ENCODE data around the gene TIMM50. TPM values are rescaled to one million over a fixed set of nuclear protein-coding genes. Genes with fewer than 3 reads are reported as not detected.

Gene TIMM50
- total RNA-seq, 2 donors from 2014 or later = 45.7 to 83.9 TPM

DNA sequence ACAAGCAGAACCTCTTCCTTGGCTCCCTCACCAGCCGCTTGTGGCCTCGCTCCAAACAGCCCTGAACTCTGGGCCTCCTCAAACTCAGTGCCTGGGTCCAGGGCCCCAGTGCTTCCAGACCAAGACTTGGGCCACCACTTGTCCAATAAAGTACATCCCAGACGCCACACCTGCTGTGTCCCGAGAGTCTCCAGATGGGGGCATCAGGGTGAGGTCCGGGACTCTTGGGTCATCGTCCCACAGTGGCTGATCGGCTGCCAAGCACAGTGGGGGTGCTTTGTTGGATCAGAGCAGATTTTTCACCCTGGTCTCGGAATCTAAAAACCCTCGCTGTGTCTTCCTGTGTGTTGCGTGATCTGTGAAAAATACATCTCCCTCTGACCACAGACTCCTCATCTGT, 9.1 kb downstream of the TIMM50 start:
- Histone ChIP-seq H3K4me1 (no peaks in the 10 kb centered on the region), H3K27ac (no peak overlapping the region), H3K9me3 (no peaks in the 10 kb centered on the region), H3K9ac (ENCODE audit: low read depth in 2 of 2, low read length in 2 of 2) (no peak overlapping the region), H3K27me3 (no peaks in the 10 kb centered on the region), H3K36me3 (peaks cover 4% of the 10 kb centered on the region), H3K4me3 (no peak overlapping the region)
- intact Hi-C loops (cut with DNase I) = no loop called here
- no peak for DNase-seq
- TF ChIP-seq, protein P1, sequence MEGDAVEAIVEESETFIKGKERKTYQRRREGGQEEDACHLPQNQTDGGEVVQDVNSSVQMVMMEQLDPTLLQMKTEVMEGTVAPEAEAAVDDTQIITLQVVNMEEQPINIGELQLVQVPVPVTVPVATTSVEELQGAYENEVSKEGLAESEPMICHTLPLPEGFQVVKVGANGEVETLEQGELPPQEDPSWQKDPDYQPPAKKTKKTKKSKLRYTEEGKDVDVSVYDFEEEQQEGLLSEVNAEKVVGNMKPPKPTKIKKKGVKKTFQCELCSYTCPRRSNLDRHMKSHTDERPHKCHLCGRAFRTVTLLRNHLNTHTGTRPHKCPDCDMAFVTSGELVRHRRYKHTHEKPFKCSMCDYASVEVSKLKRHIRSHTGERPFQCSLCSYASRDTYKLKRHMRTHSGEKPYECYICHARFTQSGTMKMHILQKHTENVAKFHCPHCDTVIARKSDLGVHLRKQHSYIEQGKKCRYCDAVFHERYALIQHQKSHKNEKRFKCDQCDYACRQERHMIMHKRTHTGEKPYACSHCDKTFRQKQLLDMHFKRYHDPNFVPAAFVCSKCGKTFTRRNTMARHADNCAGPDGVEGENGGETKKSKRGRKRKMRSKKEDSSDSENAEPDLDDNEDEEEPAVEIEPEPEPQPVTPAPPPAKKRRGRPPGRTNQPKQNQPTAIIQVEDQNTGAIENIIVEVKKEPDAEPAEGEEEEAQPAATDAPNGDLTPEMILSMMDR (IDR thresholded peaks at IDR 0.05) = no peak

DNA sequence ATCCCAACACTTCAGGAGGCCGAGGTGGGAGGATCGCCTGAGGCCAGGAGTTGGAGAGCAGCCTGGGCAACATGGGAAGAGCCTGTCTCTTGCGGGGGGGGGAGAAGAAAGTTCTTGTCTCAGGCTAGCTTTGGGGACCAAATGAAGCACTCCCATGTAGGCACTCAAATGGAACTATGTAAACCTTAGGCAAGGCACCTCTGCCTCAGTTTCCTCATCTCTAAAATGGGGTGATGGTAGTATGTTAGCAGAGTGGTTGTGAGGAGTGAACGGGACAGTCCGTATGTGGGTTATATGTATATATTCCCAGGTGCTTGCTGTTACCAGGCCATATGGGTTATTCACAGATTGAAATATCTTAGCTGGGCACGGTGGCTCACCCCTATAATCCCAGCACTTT, 11.6 kb downstream of the TIMM50 start:
- TF ChIP-seq, protein P1 (IDR thresholded peaks at IDR 0.05) = no peak
- H3K4me3 ChIP-seq = no peak overlapping the region
- peaks cover 4% of the 10 kb centered on the region for H3K36me3 ChIP-seq
- no peaks in the 10 kb centered on the region for H3K4me1 ChIP-seq
- no peak overlapping the region for H3K27ac ChIP-seq
- no peak overlapping the region for H3K9ac ChIP-seq (ENCODE audit: low read depth in 2 of 2, low read length in 2 of 2)
- no peaks in the 10 kb centered on the region for H3K9me3 ChIP-seq
- DNase-seq = no peak
- no peaks in the 10 kb centered on the region for H3K27me3 ChIP-seq
- intact Hi-C loops (cut with DNase I) = no loop called here

DNA sequence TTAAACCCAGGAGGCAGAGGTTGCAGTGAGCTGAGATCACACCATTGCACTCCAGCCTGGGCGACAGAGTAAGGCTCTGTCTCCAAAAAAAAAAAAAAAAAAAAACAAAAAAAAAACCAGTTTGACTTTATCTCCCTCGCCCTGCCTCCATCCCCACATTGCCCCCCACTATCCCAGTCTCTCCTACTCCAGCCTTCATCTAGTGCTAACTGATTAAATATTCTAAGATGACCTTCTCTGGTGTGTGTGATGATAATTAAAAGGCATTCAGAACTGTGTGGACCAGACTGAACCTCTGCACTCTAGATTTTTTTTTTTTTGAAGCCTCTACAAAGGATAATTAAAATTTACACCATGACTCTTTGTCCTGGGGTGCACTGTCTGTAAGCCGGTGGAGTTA, 12.2 kb downstream of the TIMM50 start:
- Histone ChIP-seq H3K36me3 (peaks cover 4% of the 10 kb centered on the region), H3K9ac (ENCODE audit: low read depth in 2 of 2, low read length in 2 of 2) (no peak overlapping the region), H3K4me3 (no peak overlapping the region), H3K4me1 (peaks cover 2% of the 10 kb centered on the region), H3K9me3 (no peaks in the 10 kb centered on the region), H3K27me3 (no peaks in the 10 kb centered on the region), H3K27ac (no peak overlapping the region)
- DNase-seq = no peak
- TF ChIP-seq, protein P1 (IDR thresholded peaks at IDR 0.05) = no peak
- intact Hi-C loops (cut with DNase I) = no loop called here

DNA sequence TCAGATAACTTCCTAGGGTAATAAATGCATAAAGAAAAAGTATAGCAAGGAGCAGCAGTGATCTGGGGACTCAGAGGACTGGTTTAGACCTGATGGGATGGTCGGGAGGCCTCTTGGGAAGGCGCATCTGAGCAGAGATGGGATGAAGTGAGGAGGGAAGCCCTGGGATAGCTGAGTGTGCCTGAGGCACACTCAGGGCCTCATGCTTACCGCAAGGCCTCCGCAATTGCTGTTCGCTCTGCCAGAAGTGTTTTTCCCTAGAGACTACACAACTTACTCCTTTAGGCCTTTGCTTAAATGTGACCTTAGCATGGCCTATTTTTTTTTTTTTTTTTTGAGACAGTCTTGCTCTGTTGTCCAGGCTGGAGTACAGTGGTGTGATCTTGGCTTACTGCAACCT, 14.0 kb downstream of the TIMM50 start:
- no peak overlapping the region for H3K27ac ChIP-seq
- H3K9ac ChIP-seq (ENCODE audit: low read depth in 2 of 2, low read length in 2 of 2) = no peak overlapping the region
- DNase-seq = no peak
- H3K4me3 ChIP-seq = no peak overlapping the region
- peaks cover 18% of the 10 kb centered on the region for H3K4me1 ChIP-seq
- H3K36me3 ChIP-seq = no peaks in the 10 kb centered on the region
- intact Hi-C loops (cut with DNase I) = loop anchor here (5.0 kb wide), 1 partner anchor 38 kb away; the partner anchor contains the start of gene EID2B
- peaks cover 15% of the 10 kb centered on the region for H3K27me3 ChIP-seq
- no peaks in the 10 kb centered on the region for H3K9me3 ChIP-seq
- TF ChIP-seq, protein P1 (IDR thresholded peaks at IDR 0.05) = no peak

DNA sequence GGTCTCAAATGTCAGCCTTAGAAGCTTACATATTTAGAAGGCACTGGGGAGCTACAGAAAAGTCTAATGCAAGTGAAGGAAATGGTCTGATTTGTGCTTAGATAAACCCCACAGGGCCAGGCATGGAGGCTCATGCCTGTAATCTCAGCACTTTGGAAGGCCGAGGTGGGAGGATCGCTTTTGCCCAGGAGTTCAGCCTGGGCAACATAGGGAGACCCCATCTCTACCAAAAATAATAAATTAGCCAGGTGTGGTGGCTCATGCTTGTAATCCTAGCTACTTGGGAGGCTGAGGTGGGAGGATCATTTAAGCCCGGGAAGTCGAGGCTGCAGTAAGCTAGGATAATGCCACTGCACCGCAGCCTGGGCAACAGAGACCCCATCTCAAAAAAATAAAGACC, 15.4 kb downstream of the TIMM50 start:
- Histone ChIP-seq H3K4me3 (no peak overlapping the region), H3K27ac (no peak overlapping the region), H3K9me3 (no peaks in the 10 kb centered on the region), H3K36me3 (no peaks in the 10 kb centered on the region), H3K9ac (ENCODE audit: low read depth in 2 of 2, low read length in 2 of 2) (no peak overlapping the region), H3K27me3 (peaks cover 20% of the 10 kb centered on the region), H3K4me1 (peaks cover 18% of the 10 kb centered on the region)
- DNase-seq = no peak
- intact Hi-C loops (cut with DNase I) = loop anchor here (5.0 kb wide), 1 partner anchor 36 kb away; the partner anchor contains the start of gene EID2B
- TF ChIP-seq, protein P1 (IDR thresholded peaks at IDR 0.05) = no peak

DNA sequence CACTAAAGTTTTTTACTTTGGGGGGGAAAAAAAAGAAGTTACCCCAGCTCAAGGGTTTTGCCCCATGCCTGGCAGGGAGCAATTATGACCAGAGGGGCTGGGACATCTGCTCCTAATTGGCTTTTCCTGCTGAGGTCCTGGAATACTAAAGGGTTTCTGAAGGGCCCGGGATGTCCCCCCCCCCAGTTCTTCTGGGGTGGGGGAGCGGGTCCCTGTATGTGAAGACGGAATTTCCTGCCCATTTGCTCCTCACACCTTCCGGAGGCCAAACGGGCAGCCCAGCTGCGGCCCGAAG, 17.0 kb downstream of the TIMM50 start:
- Histone ChIP-seq H3K4me3 (no peak overlapping the region), H3K27me3 (peaks cover 20% of the 10 kb centered on the region), H3K4me1 (peaks cover 18% of the 10 kb centered on the region), H3K9ac (ENCODE audit: low read depth in 2 of 2, low read length in 2 of 2) (no peak overlapping the region), H3K9me3 (no peaks in the 10 kb centered on the region), H3K27ac (no peak overlapping the region), H3K36me3 (no peaks in the 10 kb centered on the region)
- TF ChIP-seq, protein P1 (IDR thresholded peaks at IDR 0.05) = no peak
- no peak for DNase-seq
- intact Hi-C loops (cut with DNase I) = loop anchor here (5.0 kb wide), 1 partner anchor 35 kb away; the partner anchor contains the start of gene EID2B

Measured in colonic mucosa (tissue), 4 donors.